Activated T-cell treated with anti-CD3 and anti-CD28 coated beads for 24 hours (primary cell): Measurements from ENCODE around the gene TYR.
"Not testable (repeated sequence)": the region's sequence is repeated elsewhere in the genome, so short reads cannot be mapped to it uniquely, and the experiment has no call there.

Source experiments
- DNase-seq: peaks from one replicate; pipeline ENCODE4 v3.0.0-alpha.2; 2020; ENCODE audit warnings: low read depth

Gene TYR

GRCh38 chr11:89272540-89273088, 94.9 kb downstream of the TYR start:
- DNase-seq: not testable (repeated sequence)

DNA sequence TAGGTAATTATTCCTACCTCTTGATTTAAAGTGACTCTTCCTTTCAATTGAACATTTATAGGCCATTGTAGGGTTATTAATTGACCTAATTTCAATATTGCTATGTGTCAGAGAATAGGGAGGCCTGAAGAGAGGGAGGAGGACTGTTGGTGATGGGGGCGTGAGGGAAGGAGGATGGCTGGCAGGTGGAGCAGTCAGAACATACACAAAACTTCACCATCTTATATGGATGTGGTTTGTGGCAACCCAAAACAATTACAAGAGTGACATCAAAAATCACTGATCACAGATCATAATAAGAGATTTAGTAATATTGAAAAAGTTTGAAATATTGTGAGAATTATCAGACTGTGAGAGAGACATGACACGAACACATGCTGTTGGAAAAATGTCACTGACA, 95.5 kb downstream of the TYR start:
- DNase-seq: not testable (repeated sequence)

- DNase-seq: no peak
These were observed 98.3 kb downstream of the TYR start for GRCh38 chr11:89275966-89276365.

- no peak for DNase-seq
These were observed 101.5 kb downstream of the TYR start for GRCh38 chr11:89279176-89279575.

- not testable (repeated sequence) for DNase-seq
These were observed 103.5 kb downstream of the TYR start for GRCh38 chr11:89281032-89281677.

- DNase-seq: not testable (repeated sequence)
These were observed 108.9 kb downstream of the TYR start for GRCh38 chr11:89286601-89287000.

- not testable (repeated sequence) for DNase-seq
These were observed 110.3 kb downstream of the TYR start for GRCh38 chr11:89288004-89288403.

DNA sequence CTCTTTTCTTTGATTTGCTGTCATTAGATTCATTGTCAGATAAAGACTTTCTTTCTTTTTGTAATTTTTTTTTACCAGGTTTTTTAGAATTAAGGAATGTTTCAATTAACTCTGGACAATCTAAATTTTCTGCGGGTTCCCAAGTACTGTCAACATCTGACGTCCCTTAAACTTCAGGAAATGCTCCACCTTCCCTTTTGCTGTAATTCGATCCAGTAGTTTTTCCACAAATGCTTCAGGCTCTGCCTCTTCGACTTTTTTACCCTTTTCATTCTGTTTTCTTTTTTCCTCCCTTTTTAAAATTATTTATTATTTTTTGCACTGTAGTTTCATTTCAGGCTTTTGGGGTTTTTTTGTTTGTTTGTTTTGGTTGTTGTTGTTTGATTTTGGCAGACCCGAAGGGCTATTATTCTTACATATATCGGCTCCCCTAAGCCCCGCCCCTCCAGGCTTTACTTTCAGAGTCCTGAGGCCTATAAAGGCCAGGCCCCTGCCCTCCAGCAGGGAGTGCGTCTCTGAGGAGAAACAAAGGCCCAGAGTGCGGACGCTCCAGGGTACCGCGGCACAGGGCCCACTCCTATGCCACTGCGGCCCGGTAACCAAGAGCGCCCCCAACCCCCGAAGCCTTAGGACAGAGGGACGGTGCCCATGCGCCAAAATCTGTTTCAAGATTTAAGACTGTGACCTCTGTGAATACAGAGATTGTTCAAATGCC, 116.4 kb downstream of the TYR start:
- DNase-seq: no peak

DNA sequence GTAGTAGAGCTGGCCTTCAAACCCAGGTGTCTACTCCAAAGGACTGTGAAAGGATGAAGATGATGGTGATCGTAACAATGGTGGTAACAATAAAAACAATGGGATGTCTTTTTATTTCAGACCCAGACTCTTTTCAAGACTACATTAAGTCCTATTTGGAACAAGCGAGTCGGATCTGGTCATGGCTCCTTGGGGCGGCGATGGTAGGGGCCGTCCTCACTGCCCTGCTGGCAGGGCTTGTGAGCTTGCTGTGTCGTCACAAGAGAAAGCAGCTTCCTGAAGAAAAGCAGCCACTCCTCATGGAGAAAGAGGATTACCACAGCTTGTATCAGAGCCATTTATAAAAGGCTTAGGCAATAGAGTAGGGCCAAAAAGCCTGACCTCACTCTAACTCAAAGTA, 117.3 kb downstream of the TYR start:
- DNase-seq: not testable (repeated sequence)

GRCh38 chr11:89303029-89303428, 125.4 kb downstream of the TYR start:
- not testable (repeated sequence) for DNase-seq

- not testable (repeated sequence) for DNase-seq
These were observed 130.6 kb downstream of the TYR start for GRCh38 chr11:89308272-89308671.

DNA sequence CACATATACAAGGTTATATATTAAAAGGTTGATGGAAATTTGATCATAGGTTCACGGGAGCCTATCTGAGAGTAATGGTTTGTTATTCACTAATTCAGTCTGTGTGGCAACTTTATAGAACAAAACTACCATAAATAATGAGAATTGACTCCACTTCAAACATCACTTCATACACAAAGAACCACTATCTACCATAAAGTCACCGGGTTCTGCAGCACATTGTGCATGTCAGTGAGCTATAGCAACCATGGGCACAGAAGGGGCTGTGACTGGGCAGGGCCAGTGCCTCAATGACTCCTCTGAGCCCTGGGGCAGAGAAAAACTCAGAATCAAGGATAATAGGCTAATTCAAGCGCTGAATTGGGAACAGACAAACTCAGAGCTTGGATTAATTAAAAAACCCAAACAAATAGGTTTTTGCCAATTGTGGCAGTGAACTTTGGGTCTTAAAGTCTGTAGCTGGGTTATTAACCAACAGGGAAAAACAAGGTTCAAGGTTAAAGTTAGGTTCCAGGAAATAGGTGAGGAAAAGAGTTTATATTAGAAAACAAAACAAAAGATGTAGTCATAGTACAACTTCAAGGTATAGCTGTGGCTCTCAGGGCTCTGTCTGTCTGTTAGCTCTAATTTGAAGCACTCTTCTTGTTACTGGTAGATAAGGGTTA, 131.8 kb downstream of the TYR start:
- not testable (repeated sequence) for DNase-seq

DNA sequence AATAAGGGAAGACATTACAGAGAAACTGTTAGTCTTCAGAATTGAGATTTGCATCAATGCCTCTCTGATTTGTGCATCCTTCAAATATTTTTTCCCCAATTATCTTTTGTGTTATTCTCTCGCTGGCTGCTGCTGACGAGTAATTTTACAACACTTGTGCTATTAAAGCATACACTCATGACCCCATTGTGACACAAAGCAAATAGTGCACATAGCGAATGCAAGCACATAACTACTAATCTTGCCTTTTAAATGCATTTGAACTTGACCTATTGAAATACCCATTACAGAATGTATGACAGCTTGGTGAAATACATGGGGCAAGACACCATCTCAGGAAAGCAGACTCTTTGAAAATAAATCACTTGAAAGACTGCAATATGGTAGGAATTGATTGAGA, 132.9 kb downstream of the TYR start:
- DNase-seq: not testable (repeated sequence)

- DNase-seq: no peak
These were observed 143.7 kb downstream of the TYR start for GRCh38 chr11:89321401-89321800.

DNA sequence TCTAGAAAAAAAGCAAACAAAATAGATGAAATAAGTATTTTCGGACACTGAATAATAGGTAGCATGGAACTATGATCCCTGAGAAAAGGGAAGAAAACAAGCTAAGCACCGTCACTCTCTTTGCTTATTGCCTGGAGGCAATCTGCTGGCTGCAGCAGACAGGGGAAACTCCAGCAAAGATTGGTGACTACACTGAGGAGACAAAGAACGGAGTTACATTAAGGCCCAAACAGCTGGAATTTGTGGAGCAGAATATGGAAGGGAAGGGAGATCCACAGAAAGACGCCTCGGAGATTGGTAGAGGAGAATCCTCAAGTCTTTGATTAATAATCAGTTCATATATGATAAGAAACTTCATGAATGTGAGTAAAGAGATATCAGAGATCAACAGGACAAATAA, 150.2 kb downstream of the TYR start:
- DNase-seq: no peak

GRCh38 chr11:89331940-89332339, 154.3 kb downstream of the TYR start:
- not testable (repeated sequence) for DNase-seq

DNA sequence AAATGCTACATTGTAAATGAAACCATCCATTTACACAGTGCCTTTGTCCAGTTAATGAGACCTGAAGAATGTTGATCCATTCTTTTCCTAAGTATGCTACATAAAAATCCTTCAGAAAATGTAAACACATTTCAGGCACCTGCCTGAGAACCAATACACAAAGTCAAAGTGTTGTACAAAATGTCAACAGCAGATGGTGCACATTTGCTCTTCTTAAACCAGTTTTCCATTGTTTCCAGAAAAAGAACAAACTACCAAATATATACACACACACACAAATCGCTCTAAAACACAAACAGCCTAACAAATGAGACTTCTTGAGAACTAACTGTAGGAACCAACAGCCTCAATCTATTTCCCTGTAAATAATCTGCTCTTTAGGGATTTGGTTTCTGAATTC, 156.0 kb downstream of the TYR start:
- not testable (repeated sequence) for DNase-seq

DNA sequence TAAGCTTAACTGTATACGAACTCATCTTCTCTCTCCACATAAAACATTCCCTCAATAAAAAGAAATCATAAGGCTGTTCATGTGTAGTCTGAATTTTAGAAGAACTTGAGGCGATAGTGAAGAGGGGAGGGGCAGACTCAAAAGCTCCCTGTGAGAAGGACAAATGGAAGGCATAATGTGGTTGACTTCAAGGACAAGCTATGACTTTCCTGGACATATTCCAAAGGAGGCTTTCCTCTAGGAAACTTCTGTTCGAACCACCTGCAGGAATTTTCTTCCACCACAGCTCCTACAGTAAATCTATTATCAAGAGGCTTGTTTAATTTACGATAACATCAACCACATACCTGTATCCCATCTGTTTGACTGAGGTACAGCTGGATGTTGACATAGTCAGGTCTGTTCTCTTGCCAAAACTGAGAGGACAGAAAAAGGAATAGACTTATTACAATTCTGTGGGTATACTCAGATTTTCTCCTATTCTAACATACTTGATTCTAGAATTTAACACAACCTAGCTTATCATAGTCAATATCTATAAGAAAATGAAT, 159.5 kb downstream of the TYR start:
- DNase-seq: not testable (repeated sequence)

DNA sequence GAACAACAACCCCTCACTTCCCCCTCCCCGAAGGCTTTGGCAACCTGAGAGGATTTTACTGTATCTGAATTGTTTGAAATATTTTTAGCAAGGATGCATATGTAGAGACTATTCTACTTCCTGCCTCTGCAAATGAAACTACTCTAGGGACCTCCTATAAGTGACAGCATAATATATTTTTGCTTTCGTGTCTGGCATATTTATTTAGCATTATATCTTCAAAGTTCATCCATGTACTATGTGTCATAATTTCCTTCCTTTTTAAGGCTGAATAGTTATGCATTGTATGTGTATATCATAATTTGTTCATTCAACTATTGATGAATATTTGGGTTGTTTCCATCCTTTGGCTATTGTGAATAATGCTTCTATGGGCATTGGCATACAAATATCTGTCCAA, 160.4 kb downstream of the TYR start:
- not testable (repeated sequence) for DNase-seq

DNA sequence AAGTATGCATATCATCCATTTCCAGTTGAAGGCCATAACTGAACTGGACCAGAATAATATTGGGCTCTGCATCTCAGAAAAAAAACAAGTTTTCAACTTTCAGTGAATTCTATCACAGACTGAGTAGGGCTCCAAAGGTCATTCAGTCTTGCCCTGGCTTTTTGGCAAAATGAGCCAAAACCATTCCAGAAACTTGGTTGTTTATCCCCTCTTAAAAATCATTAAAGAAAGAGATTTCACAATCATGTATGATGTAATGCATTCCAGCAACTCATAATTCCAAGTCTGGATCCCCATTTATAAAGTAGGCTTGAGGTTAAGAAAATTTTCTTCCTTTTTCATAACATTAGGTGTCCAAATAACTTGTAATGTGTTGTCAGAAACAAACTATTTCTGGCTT, 162.8 kb downstream of the TYR start:
- not testable (repeated sequence) for DNase-seq

- not testable (repeated sequence) for DNase-seq
These were observed 165.4 kb downstream of the TYR start for GRCh38 chr11:89342880-89343572.
